ENCODE results near the gene ADAMTS18.

The ADAMTS18 gene

GRCh38 chr16:77306075-77306474 is 128.8 kb downstream of the ADAMTS18 start:
- H3K4me1 ChIP-seq (ENCODE audit: control insufficient read depth, insufficient read depth, low read length), result no peaks in the 10 kb centered on the region
- no peak overlapping the region for H3K4me3 ChIP-seq (ENCODE audit: low read length in 2 of 2)

GRCh38 chr16:77304877-77305276 is 130.0 kb downstream of the ADAMTS18 start:
- Histone ChIP-seq H3K36me3 (ENCODE audit: control insufficient read depth in 2 of 2, insufficient read depth in 2 of 2, low read length in 2 of 2) (no peaks in the 10 kb centered on the region), H3K9ac (ENCODE audit: low read length in 2 of 2) (no peak overlapping the region), H3K27me3 (ENCODE audit: control insufficient read depth in 1 of 2, insufficient read depth in 2 of 2, low read length in 2 of 2) (no peaks in the 10 kb centered on the region), H3K4me3 (ENCODE audit: low read length in 2 of 2) (no peak overlapping the region), H3K4me1 (ENCODE audit: control insufficient read depth, insufficient read depth, low read length) (no peaks in the 10 kb centered on the region), H3K27ac (ENCODE audit: low read length) (no peak overlapping the region), H3K9me3 (ENCODE audit: control insufficient read depth in 2 of 2, low read length in 2 of 2) (no peaks in the 10 kb centered on the region)

More at GRCh38 chr16:77306075-77306474, 128.8 kb downstream of the ADAMTS18 start:
- Histone ChIP-seq H3K27me3 (ENCODE audit: control insufficient read depth in 1 of 2, insufficient read depth in 2 of 2, low read length in 2 of 2) (no peaks in the 10 kb centered on the region), H3K27ac (ENCODE audit: low read length) (no peak overlapping the region), H3K9me3 (ENCODE audit: control insufficient read depth in 2 of 2, low read length in 2 of 2) (no peaks in the 10 kb centered on the region), H3K36me3 (ENCODE audit: control insufficient read depth in 2 of 2, insufficient read depth in 2 of 2, low read length in 2 of 2) (no peaks in the 10 kb centered on the region), H3K9ac (ENCODE audit: low read length in 2 of 2) (no peak overlapping the region)

- Histone ChIP-seq H3K9me3 (ENCODE audit: control insufficient read depth in 2 of 2, low read length in 2 of 2) (no peaks in the 10 kb centered on the region), H3K27me3 (ENCODE audit: control insufficient read depth in 1 of 2, insufficient read depth in 2 of 2, low read length in 2 of 2) (no peaks in the 10 kb centered on the region), H3K36me3 (ENCODE audit: control insufficient read depth in 2 of 2, insufficient read depth in 2 of 2, low read length in 2 of 2) (no peaks in the 10 kb centered on the region), H3K27ac (ENCODE audit: low read length) (no peak overlapping the region), H3K9ac (ENCODE audit: low read length in 2 of 2) (no peak overlapping the region), H3K4me3 (ENCODE audit: low read length in 2 of 2) (no peak overlapping the region), H3K4me1 (ENCODE audit: control insufficient read depth, insufficient read depth, low read length) (no peaks in the 10 kb centered on the region)
These were observed 130.7 kb downstream of the ADAMTS18 start for GRCh38 chr16:77304134-77304533.

- H3K4me3 ChIP-seq (ENCODE audit: low read length in 2 of 2), result no peak overlapping the region
- H3K4me1 ChIP-seq (ENCODE audit: control insufficient read depth, insufficient read depth, low read length), result no peaks in the 10 kb centered on the region
- H3K9me3 ChIP-seq (ENCODE audit: control insufficient read depth in 2 of 2, low read length in 2 of 2), result no peaks in the 10 kb centered on the region
- H3K36me3 ChIP-seq (ENCODE audit: control insufficient read depth in 2 of 2, insufficient read depth in 2 of 2, low read length in 2 of 2), result no peaks in the 10 kb centered on the region
- H3K9ac ChIP-seq (ENCODE audit: low read length in 2 of 2), result no peak overlapping the region
- H3K27ac ChIP-seq (ENCODE audit: low read length), result no peak overlapping the region
- no peaks in the 10 kb centered on the region for H3K27me3 ChIP-seq (ENCODE audit: control insufficient read depth in 1 of 2, insufficient read depth in 2 of 2, low read length in 2 of 2)
These were observed 132.2 kb downstream of the ADAMTS18 start for GRCh38 chr16:77302674-77303073.

- H3K4me1 ChIP-seq (ENCODE audit: control insufficient read depth, insufficient read depth, low read length), result no peaks in the 10 kb centered on the region
- H3K4me3 ChIP-seq (ENCODE audit: low read length in 2 of 2), result no peak overlapping the region
- H3K27ac ChIP-seq (ENCODE audit: low read length), result no peak overlapping the region
- H3K27me3 ChIP-seq (ENCODE audit: control insufficient read depth in 1 of 2, insufficient read depth in 2 of 2, low read length in 2 of 2), result no peaks in the 10 kb centered on the region
- no peaks in the 10 kb centered on the region for H3K36me3 ChIP-seq (ENCODE audit: control insufficient read depth in 2 of 2, insufficient read depth in 2 of 2, low read length in 2 of 2)
- H3K9ac ChIP-seq (ENCODE audit: low read length in 2 of 2), result no peak overlapping the region
- H3K9me3 ChIP-seq (ENCODE audit: control insufficient read depth in 2 of 2, low read length in 2 of 2), result no peaks in the 10 kb centered on the region
These were observed 132.6 kb downstream of the ADAMTS18 start for GRCh38 chr16:77302249-77302648.

GRCh38 chr16:77300256-77300655 is 134.6 kb downstream of the ADAMTS18 start:
- no peaks in the 10 kb centered on the region for H3K4me1 ChIP-seq (ENCODE audit: control insufficient read depth, insufficient read depth, low read length)
- H3K9ac ChIP-seq (ENCODE audit: low read length in 2 of 2), result no peak overlapping the region
- H3K36me3 ChIP-seq (ENCODE audit: control insufficient read depth in 2 of 2, insufficient read depth in 2 of 2, low read length in 2 of 2), result no peaks in the 10 kb centered on the region
- H3K27me3 ChIP-seq (ENCODE audit: control insufficient read depth in 1 of 2, insufficient read depth in 2 of 2, low read length in 2 of 2), result no peaks in the 10 kb centered on the region
- no peak overlapping the region for H3K27ac ChIP-seq (ENCODE audit: low read length)
- no peaks in the 10 kb centered on the region for H3K9me3 ChIP-seq (ENCODE audit: control insufficient read depth in 2 of 2, low read length in 2 of 2)
- no peak overlapping the region for H3K4me3 ChIP-seq (ENCODE audit: low read length in 2 of 2)

GRCh38 chr16:77299395-77299794 is 135.4 kb downstream of the ADAMTS18 start:
- no peaks in the 10 kb centered on the region for H3K9me3 ChIP-seq (ENCODE audit: control insufficient read depth in 2 of 2, low read length in 2 of 2)

GRCh38 chr16:77298418-77299360 is 136.1 kb downstream of the ADAMTS18 start:
- Histone ChIP-seq H3K4me1 (ENCODE audit: control insufficient read depth, insufficient read depth, low read length) (no peaks in the 10 kb centered on the region), H3K27me3 (ENCODE audit: control insufficient read depth in 1 of 2, insufficient read depth in 2 of 2, low read length in 2 of 2) (peaks cover 0 to 4% of the 10 kb centered on the region in 2 donors)

More at GRCh38 chr16:77299395-77299794, 135.4 kb downstream of the ADAMTS18 start:
- Histone ChIP-seq H3K36me3 (ENCODE audit: control insufficient read depth in 2 of 2, insufficient read depth in 2 of 2, low read length in 2 of 2) (no peaks in the 10 kb centered on the region), H3K9ac (ENCODE audit: low read length in 2 of 2) (no peak overlapping the region), H3K4me3 (ENCODE audit: low read length in 2 of 2) (no peak overlapping the region), H3K4me1 (ENCODE audit: control insufficient read depth, insufficient read depth, low read length) (no peaks in the 10 kb centered on the region), H3K27ac (ENCODE audit: low read length) (no peak overlapping the region), H3K27me3 (ENCODE audit: control insufficient read depth in 1 of 2, insufficient read depth in 2 of 2, low read length in 2 of 2) (peaks cover 0 to 4% of the 10 kb centered on the region in 2 donors)

GRCh38 chr16:77297996-77298395 is 136.8 kb downstream of the ADAMTS18 start:
- H3K4me3 ChIP-seq (ENCODE audit: low read length in 2 of 2), result no peak overlapping the region
- no peak overlapping the region for H3K9ac ChIP-seq (ENCODE audit: low read length in 2 of 2)
- no peaks in the 10 kb centered on the region for H3K4me1 ChIP-seq (ENCODE audit: control insufficient read depth, insufficient read depth, low read length)
- H3K27me3 ChIP-seq (ENCODE audit: control insufficient read depth in 1 of 2, insufficient read depth in 2 of 2, low read length in 2 of 2), result peaks cover 0 to 4% of the 10 kb centered on the region in 2 donors
- H3K27ac ChIP-seq (ENCODE audit: low read length), result no peak overlapping the region
- H3K36me3 ChIP-seq (ENCODE audit: control insufficient read depth in 2 of 2, insufficient read depth in 2 of 2, low read length in 2 of 2), result no peaks in the 10 kb centered on the region
- no peaks in the 10 kb centered on the region for H3K9me3 ChIP-seq (ENCODE audit: control insufficient read depth in 2 of 2, low read length in 2 of 2)

More at GRCh38 chr16:77298418-77299360, 136.1 kb downstream of the ADAMTS18 start:
- Histone ChIP-seq H3K9me3 (ENCODE audit: control insufficient read depth in 2 of 2, low read length in 2 of 2) (no peaks in the 10 kb centered on the region), H3K36me3 (ENCODE audit: control insufficient read depth in 2 of 2, insufficient read depth in 2 of 2, low read length in 2 of 2) (no peaks in the 10 kb centered on the region), H3K4me3 (ENCODE audit: low read length in 2 of 2) (no peak overlapping the region), H3K27ac (ENCODE audit: low read length) (no peak overlapping the region), H3K9ac (ENCODE audit: low read length in 2 of 2) (no peak overlapping the region)

GRCh38 chr16:77295896-77296295 is 138.9 kb downstream of the ADAMTS18 start:
- no peak overlapping the region for H3K9ac ChIP-seq (ENCODE audit: low read length in 2 of 2)
- H3K27me3 ChIP-seq (ENCODE audit: control insufficient read depth in 1 of 2, insufficient read depth in 2 of 2, low read length in 2 of 2), result peaks cover 0 to 4% of the 10 kb centered on the region in 2 donors
- no peaks in the 10 kb centered on the region for H3K4me1 ChIP-seq (ENCODE audit: control insufficient read depth, insufficient read depth, low read length)
- no peaks in the 10 kb centered on the region for H3K9me3 ChIP-seq (ENCODE audit: control insufficient read depth in 2 of 2, low read length in 2 of 2)
- no peaks in the 10 kb centered on the region for H3K36me3 ChIP-seq (ENCODE audit: control insufficient read depth in 2 of 2, insufficient read depth in 2 of 2, low read length in 2 of 2)
- H3K4me3 ChIP-seq (ENCODE audit: low read length in 2 of 2), result no peak overlapping the region
- H3K27ac ChIP-seq (ENCODE audit: low read length), result no peak overlapping the region

Data from stomach smooth muscle (tissue), 2 donors.